HG03280 (cell line): ENCODE data around the gene DPP10.
"Not testable (repeated sequence)": the region's sequence is repeated elsewhere in the genome, so short reads cannot be mapped to it uniquely, and the experiment has no call there.

Experiments used
- ATAC-seq: cut with Tn5 transposase; IDR thresholded peaks from one replicate; pipeline ENCODE4 v1.9.1; 2021; ENCODE audit warnings: mild to moderate bottlenecking, moderate library complexity; ENCODE audit not compliant: unreplicated experiment

DPP10 gene

GRCh38 chr2:114507744-114508143, 65.3 kb downstream of the DPP10 start:
- no peak for ATAC-seq

DNA sequence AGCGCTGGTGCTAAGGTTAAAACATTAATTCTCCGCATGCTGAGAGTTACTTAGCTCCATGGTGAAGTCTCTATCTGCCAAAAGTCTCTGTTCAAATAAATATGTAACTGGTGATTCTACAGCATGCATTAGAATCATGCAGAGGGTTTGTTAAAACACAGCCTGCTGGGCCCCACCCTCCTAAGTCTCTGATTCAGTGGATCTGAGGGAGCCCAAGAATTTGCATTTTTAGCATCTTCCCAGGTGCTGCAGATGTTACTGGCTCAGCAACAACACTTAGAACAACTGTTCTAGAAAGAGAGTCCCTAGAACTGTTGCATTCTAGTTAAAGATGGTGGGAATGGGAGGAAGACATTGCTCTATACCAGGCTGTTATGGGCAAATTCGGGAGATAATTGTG, 73.4 kb downstream of the DPP10 start:
- no peak for ATAC-seq

DNA sequence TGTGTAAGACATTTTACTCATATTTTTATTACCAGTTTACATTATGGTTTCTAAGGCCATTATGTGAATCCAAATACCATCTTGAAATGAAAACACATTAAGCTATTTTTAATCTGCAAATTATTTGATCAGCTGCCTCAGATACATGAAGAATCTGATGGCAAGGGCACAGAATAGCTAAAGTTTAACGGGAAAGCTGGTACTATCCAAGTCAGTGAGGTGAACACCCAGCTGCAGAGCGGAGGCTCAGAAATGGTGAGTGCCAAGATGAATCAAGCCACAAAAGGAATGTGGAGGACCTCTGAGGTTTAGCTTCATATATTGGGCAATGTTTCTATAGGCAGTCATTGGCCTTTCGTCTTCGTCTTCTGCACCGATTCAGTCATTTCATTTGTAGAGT, 75.1 kb downstream of the DPP10 start:
- no peak for ATAC-seq

- no peak for ATAC-seq
Observed at GRCh38 chr2:114518738-114519137, 76.3 kb downstream of the DPP10 start.

GRCh38 chr2:114522612-114523011, 80.2 kb downstream of the DPP10 start:
- ATAC-seq: not testable (repeated sequence)

- ATAC-seq: no peak
Observed at GRCh38 chr2:114525955-114526354, 83.5 kb downstream of the DPP10 start.

GRCh38 chr2:114526841-114527240, 84.4 kb downstream of the DPP10 start:
- no peak for ATAC-seq

DNA sequence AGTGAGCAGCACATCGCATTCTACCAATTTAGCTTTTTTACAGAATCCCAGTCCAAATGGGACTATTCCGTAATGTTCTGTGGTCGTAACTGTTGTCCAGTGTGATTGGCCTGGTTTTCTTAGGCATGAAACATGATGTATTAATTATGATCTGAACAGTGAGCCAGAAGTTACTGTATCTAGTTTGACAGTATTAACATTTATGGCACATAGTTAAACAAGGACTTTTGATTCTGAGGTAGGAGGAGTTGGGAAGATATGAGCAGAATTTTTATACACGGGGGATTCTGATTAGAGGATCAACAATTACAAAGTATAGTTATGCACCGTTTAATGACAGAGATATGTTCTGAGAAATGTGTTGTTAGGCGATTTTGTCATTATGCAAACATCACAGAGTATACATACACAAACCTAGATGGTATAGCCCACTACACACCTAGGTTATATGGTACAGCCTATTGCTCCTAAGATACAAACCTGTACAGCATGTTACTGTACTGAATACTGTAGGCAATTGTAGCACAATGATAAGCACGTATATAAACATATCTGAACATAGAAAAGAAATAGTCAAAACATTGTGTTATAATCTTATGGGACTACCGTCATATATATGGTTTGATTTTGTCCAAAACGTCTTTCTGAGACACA, 85.0 kb downstream of the DPP10 start:
- no peak for ATAC-seq

- no peak for ATAC-seq
Observed at GRCh38 chr2:114534116-114535084, 92.0 kb downstream of the DPP10 start.

DNA sequence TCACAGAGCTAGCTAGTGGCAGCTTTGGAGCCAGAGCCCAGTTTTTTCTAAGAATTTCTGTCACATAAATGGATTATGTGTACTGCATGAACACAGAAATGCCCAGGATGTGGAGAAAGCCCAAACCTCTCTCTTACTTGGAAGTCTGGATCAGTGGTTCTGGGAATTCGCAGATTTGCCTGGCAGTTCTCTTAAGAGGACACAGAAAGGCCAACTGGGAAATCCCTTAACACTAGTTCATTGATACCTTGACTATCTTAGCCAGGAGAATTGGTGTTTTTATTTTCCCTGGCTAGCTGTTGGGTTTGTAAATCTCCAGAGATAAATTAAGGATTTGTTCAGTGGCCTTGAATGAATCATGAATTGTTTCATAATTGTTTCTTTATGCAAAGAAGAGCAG, 95.3 kb downstream of the DPP10 start:
- no peak for ATAC-seq

DNA sequence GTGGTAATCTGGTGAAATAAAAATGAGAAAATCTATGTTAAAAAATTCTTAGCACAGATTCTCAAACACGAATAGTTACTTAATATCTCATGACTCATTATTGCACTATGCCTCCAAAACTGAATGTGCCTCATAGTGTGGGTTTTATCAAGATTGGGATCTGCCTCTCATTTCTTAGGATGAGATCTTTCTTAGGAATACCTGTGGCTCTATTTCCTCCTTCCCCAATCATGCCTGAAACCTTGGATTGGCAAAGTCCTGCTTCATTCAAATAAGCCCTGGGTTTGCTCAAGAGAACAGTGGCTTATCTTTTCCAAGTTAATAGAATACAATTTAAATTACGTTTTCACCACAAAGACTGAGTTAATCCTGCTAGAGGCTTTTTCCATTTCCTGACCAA, 100.3 kb downstream of the DPP10 start:
- ATAC-seq: no peak

GRCh38 chr2:114543236-114543766, 100.9 kb downstream of the DPP10 start:
- no peak for ATAC-seq

DNA sequence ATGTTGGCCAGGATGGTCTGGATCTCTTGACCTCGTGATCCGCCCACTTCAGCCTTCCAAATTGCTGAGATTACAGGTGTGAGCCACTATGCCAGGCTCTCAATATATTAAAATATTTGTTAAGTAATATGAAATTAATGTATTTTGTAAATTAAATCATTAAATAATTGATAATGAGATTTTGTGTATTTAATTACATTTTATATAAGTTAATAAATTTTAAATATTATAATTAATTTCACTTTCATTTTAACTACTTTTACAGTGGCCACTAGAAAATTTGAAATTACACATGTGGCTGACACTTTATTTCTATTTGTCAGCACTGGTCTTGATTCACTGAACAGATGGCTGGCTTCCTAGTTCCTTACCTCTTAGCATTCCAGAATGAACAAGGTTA, 102.6 kb downstream of the DPP10 start:
- no peak for ATAC-seq

DNA sequence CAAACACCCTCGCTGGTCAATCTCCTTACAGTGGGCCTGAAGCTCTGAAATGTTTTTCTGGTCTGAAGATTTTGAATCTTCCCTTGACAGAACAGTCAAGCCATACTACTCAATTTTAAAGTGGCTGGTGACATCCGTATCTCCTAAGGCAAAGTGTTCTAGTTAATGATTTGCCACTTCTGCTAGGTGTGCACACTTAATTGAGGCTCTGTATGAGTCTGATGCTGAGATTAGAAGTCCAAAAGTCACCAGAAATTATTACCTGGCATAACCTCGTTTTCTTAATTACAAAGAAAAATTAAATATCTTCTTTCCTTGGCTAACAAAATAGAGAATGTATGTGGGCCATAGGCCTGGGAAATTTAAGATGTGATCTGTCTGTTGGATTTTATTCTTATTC, 104.1 kb downstream of the DPP10 start:
- ATAC-seq: no peak

GRCh38 chr2:114548151-114548550, 105.7 kb downstream of the DPP10 start:
- ATAC-seq: no peak

- no peak for ATAC-seq
Observed at GRCh38 chr2:114550364-114550763, 107.9 kb downstream of the DPP10 start.

DNA sequence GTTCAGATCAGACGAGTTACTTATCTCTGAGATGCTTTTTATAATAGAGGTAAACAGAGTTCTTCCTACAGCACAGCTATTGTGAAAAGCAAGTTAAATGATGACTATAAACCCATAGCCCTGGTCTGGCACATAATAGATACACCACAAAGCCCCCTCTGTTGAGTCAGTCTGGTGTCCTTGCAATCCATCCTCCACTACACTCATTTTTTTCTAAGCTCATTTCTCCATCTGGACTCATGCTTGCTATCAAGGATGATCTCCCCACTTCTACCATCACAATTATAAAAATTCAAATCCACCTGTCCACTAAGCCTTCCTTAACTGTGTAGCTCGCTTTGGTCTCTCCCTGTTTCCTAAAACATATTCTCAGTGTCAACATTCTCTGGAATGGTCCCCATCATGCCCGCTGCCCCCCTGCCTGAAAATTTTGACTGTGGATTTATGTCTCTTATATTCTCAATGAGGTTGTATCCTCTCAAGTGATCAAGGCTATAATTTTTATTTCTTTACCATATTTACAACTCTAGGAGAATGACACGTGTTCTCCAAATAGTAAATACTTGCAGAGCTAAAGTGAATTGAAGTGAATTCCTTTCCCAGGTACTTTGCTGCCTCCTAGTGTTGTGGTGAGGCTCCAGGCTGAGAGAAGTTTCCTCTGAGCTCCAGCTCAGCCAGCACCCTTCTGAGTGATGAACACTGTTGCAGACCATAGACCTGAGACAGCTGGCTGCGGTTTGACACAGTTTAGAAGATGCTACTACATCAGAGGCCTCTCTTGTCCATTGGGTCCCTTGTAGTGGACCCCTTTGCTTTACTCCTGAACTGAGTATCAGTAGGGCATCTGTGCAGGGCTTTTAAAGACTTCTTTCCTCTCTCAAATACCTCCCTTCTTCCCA, 108.7 kb downstream of the DPP10 start:
- no peak for ATAC-seq

GRCh38 chr2:114553027-114553426, 110.6 kb downstream of the DPP10 start:
- no peak for ATAC-seq

DNA sequence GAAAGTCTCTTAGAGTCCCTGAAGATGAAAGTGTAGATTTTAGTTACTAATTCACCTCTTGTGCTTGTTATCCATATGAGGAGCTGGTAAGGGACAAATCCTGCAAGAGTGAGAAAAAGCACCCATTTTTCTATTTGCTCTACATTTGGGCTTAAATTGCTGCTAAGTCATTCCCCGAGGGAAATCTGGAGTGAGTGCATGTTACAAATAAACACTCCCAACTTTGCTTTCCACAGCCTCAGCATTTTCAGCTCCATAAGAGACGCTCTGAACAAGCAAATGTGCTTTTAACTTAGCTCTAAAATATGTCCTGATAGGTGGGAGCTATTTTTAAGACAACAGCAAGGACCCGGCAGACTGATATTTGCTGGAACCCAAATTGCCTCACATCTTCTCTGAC, 126.7 kb downstream of the DPP10 start:
- ATAC-seq: no peak

DNA sequence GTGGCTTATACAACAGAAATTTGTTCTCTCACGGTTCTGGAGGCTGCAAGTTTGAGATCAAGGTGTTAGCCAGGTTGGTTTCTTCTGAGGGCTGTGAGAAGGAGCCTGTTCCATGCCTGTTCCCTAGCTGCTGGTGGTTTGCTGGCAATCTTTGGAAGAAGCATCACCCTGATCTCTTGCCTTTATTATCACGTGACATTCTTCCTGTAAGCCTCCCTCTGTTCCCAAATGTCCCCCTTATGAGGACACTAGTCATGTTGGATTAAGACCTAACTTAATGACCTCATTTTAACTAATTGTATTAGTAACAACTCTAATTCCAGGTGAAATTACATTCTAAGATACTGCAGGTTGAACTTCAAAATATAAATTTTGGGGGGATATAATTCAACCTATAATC, 135.2 kb downstream of the DPP10 start:
- no peak for ATAC-seq

GRCh38 chr2:114579542-114579941, 137.1 kb downstream of the DPP10 start:
- ATAC-seq: no peak
